K562 (cell line): ENCODE measurements around the gene SLC44A5. TPM values are rescaled to one million over a fixed set of nuclear protein-coding genes. Genes with fewer than 3 reads are reported as not detected.
A peak's percentile ranks its signal among the peaks of the same experiment; 100 is the strongest.

Experiments
- ATAC-seq: fragments of 200-7000 bp; cut with Tn5 transposase; 3 replicates; pipeline ENCODE4 v1.9.1; 2020; ENCODE audit warnings: moderate library complexity
- BruUV-seq: library from RNA; stranded (reverse); fragments of 400-500 nt; replicated peaks from 2 replicates; lab custom pipeline; 2021; lab: Mats Ljungman, UMichigan
- CTCF ChIA-PET: fragments of 300-600 bp; formaldehyde crosslinking; extraction: SDS; loops from one replicate; lab custom pipeline; 2021; ENCODE audit warnings: low intra/inter-chr PET ratio; lab: Yijun Ruan, JAX
- POLR2A ChIA-PET: fragments of 300-600, 350-650 bp; sonication (Branson Sonifier 250); formaldehyde crosslinking; extraction: SDS; loops from one replicate; lab custom pipeline; 2021; ENCODE audit warnings: antibody characterized with exemption, inconsistent platforms; lab: Yijun Ruan, JAX
- DNase-seq, 4 experiments: peaks; one replicate each; pipeline versions ENCODE4 v3.0.0 to v3.0.0-alpha.2; 2011 to 2018; ENCODE audit warnings: low spot score in 3 of 4, mixed read lengths in 3 of 4; ENCODE audit errors: extremely low read depth in 1 of 4
- FAIRE-seq: peaks from 2 replicates; lab custom pipeline; 2011; peaks lifted over from hg19 to GRCh38; lab: Jason Lieb, UNC
- H2AFZ ChIP-seq: 2 replicates; pipeline ENCODE4 v1.6.0; 2011; ENCODE audit warnings: low read depth, low read length, control low read depth, inconsistent platforms
- H3K27ac ChIP-seq: fragments of 200-600 bp; 3 replicates; pipeline ENCODE4 v1.8.0; 2011; ENCODE audit warnings: low read depth, mild to moderate bottlenecking, control low read depth, inconsistent platforms, low read length, moderate library complexity, mixed read lengths; ENCODE audit errors: extremely low read depth
- H3K27me3 ChIP-seq, 2 experiments: fragments of 300-600 bp in 1 of 2; 2 replicates in 1 of 2; 3 replicates in 1 of 2; pipeline versions ENCODE4 v1.6.0 to v1.8.0; 2011; ENCODE audit warnings: inconsistent platforms in 2 of 2, low read length in 2 of 2, mild to moderate bottlenecking in 1 of 2, mixed read lengths in 1 of 2, moderate library complexity in 1 of 2; ENCODE audit not compliant: control insufficient read depth in 2 of 2, insufficient read depth in 2 of 2
- H3K36me3 ChIP-seq: fragments of 300-600 bp; 3 replicates; pipeline ENCODE4 v1.8.0; 2011; ENCODE audit warnings: mild to moderate bottlenecking, low read length, inconsistent platforms; ENCODE audit not compliant: control insufficient read depth, insufficient read depth
- H3K4me1 ChIP-seq, 2 experiments: fragments of 200-600 bp in 1 of 2; replicated peaks in 1 of 2; 2 replicates in 1 of 2; 3 replicates in 1 of 2; pipeline versions ENCODE4 v1.5.1 to v1.8.0; 2011; ENCODE audit warnings: inconsistent platforms in 2 of 2, low read length in 2 of 2, mild to moderate bottlenecking in 1 of 2, mixed read lengths in 1 of 2, moderate library complexity in 1 of 2; ENCODE audit not compliant: control insufficient read depth in 2 of 2, insufficient read depth in 2 of 2
- H3K4me2 ChIP-seq: 2 replicates; pipeline ENCODE4 v1.6.1; 2011; ENCODE audit warnings: low read length, control low read depth, inconsistent platforms, mixed read lengths; ENCODE audit not compliant: insufficient read depth
- H3K4me3 ChIP-seq: fragments of 200-600 bp; sonication (generic), shearing (Covaris generic); 2 replicates; pipeline ENCODE4 v1.5.1; 2016; ENCODE audit warnings: control low read depth, inconsistent platforms
- H3K79me2 ChIP-seq: fragments of 200-600 bp; 3 replicates; pipeline ENCODE4 v1.8.0; 2011; ENCODE audit warnings: low read length, inconsistent platforms; ENCODE audit not compliant: control insufficient read depth, insufficient read depth
- H3K9ac ChIP-seq, 2 experiments: 2 replicates each; pipeline versions ENCODE4 v1.6.0 to v1.6.1; 2011; ENCODE audit warnings: low read depth in 2 of 2, low read length in 2 of 2, control low read depth in 1 of 2, inconsistent platforms in 1 of 2, mild to moderate bottlenecking in 1 of 2, mixed read lengths in 1 of 2; ENCODE audit not compliant: insufficient read depth in 1 of 2
- H3K9me1 ChIP-seq: one replicate; pipeline ENCODE4 v1.6.0; 2011; ENCODE audit warnings: inconsistent platforms, mild to moderate bottlenecking, low read length, moderate library complexity; ENCODE audit not compliant: control insufficient read depth, insufficient read depth
- H3K9me3 ChIP-seq: replicated peaks from 2 replicates; pipeline ENCODE4 v1.5.1; 2011; ENCODE audit warnings: low read depth, low read length, inconsistent platforms; ENCODE audit not compliant: control insufficient read depth, insufficient read depth
- H4K20me1 ChIP-seq: replicated peaks from 2 replicates; pipeline ENCODE4 v1.6.1; 2011; ENCODE audit warnings: low read length, inconsistent platforms, mixed read lengths; ENCODE audit not compliant: control insufficient read depth, insufficient read depth
- ARID1B ChIP-seq: fragments of 450-650 bp; IDR thresholded peaks from 2 replicates; pipeline ENCODE4 v1.6.1; 2016; ENCODE audit warnings: antibody characterized with exemption, mild to moderate bottlenecking, inconsistent platforms
- ATF3 ChIP-seq, 2 experiments: fragments of 450-650 bp in 1 of 2; sonication (generic) in 1 of 2; formaldehyde crosslinking in 1 of 2; IDR thresholded peaks in 1 of 2; conservative IDR thresholded peaks in 1 of 2; 2 replicates each; pipeline versions ENCODE4 v1.6.1 to v1.8.1; 2016 to 2023; ENCODE audit warnings: mild to moderate bottlenecking in 2 of 2, moderate library complexity in 2 of 2, inconsistent platforms in 1 of 2, missing genetic modification reagents in 1 of 2
- CBX2 ChIP-seq: fragments of 200-600 bp; sonication (generic); IDR thresholded peaks from one replicate; pipeline ENCODE4 v1.6.1; 2012; ENCODE audit warnings: mild to moderate bottlenecking, low read length, inconsistent platforms; ENCODE audit not compliant: insufficient read depth, poor library complexity, severe bottlenecking
- CREM ChIP-seq: IDR thresholded peaks from 2 replicates; pipeline ENCODE4 v1.6.1; 2014; ENCODE audit warnings: antibody characterized with exemption, low read depth
- ELF1 ChIP-seq: fragments of 200-800 bp; sonication (Bioruptor generic); IDR thresholded peaks from 2 replicates; pipeline ENCODE4 v1.6.1; 2016; ENCODE audit warnings: missing genetic modification characterization, missing compliant biosample characterization
- ELF4 ChIP-seq: fragments of 450-650 bp; formaldehyde crosslinking; IDR thresholded peaks from 2 replicates; pipeline ENCODE4 v1.4.0; 2022; ENCODE audit warnings: missing genetic modification characterization
- ETS2 ChIP-seq: IDR thresholded peaks from 2 replicates; pipeline ENCODE4 v1.6.1; 2016; ENCODE audit warnings: borderline replicate concordance, missing genetic modification characterization, mild to moderate bottlenecking, moderate library complexity, missing compliant biosample characterization; ENCODE audit not compliant: poor library complexity, severe bottlenecking
- ETV1 ChIP-seq: fragments of 450-650 bp; conservative IDR thresholded peaks from 2 replicates; pipeline ENCODE4 v1.6.1; 2016; ENCODE audit warnings: missing genetic modification characterization, control low read depth, low read depth, missing compliant biosample characterization
- FOSL1 ChIP-seq: fragments of 200-800 bp; sonication (Bioruptor generic); conservative IDR thresholded peaks from 2 replicates; pipeline ENCODE4 v1.6.1; 2016; ENCODE audit warnings: missing genetic modification characterization, missing compliant biosample characterization
- GATA2 ChIP-seq: sonication (generic); formaldehyde crosslinking; IDR thresholded peaks from 2 replicates; pipeline ENCODE4 v1.4.0; 2020; ENCODE audit warnings: mild to moderate bottlenecking, missing genetic modification reagents
- JUND ChIP-seq, 2 experiments: IDR thresholded peaks; 2 replicates in 1 of 2; 3 replicates in 1 of 2; pipeline ENCODE4 v1.6.1; 2011; ENCODE audit warnings: borderline replicate concordance in 2 of 2, low read depth in 2 of 2, low read length in 2 of 2, improper control_type of control experiment in 1 of 2, missing biosample characterization in 1 of 2, missing genetic modification characterization in 1 of 2, missing genetic modification reagents in 1 of 2
- KLF13 ChIP-seq: fragments of 450-650 bp; IDR thresholded peaks from 2 replicates; pipeline ENCODE4 v1.6.1; 2016; ENCODE audit warnings: missing genetic modification characterization, low read depth, mild to moderate bottlenecking, missing compliant biosample characterization, moderate library complexity, borderline replicate concordance
- MAFF ChIP-seq: IDR thresholded peaks from 2 replicates; pipeline ENCODE4 v1.6.1; 2012; ENCODE audit warnings: low read length, improper control_type of control experiment
- MCM2 ChIP-seq: fragments of 450-650 bp; IDR thresholded peaks from 2 replicates; pipeline ENCODE4 v1.6.1; 2017; ENCODE audit warnings: low read depth, mild to moderate bottlenecking
- NFATC3 ChIP-seq: fragments of 450-650 bp; IDR thresholded peaks from 2 replicates; pipeline ENCODE4 v1.6.1; 2017; ENCODE audit warnings: mild to moderate bottlenecking
- SRF ChIP-seq, 2 experiments: fragments of 250-450, 450-650 bp in 1 of 2; sonication (Bioruptor Pico) in 1 of 2; sonication (generic) in 1 of 2; formaldehyde crosslinking; IDR thresholded peaks; 2 replicates each; pipeline versions ENCODE4 v1.5.0 to v1.5.1; 2020 to 2022; ENCODE audit warnings: mild to moderate bottlenecking in 1 of 2, missing genetic modification reagents in 1 of 2
- TFAM ChIP-seq: fragments of 250-450 bp; sonication (Bioruptor Pico); conservative IDR thresholded peaks from 2 replicates; pipeline ENCODE4 v1.5.0; 2021; ENCODE audit warnings: mild to moderate bottlenecking, moderate library complexity
- ZBTB49 ChIP-seq: sonication (generic); formaldehyde crosslinking; IDR thresholded peaks from 2 replicates; pipeline ENCODE4 v1.8.0; 2022; ENCODE audit warnings: missing genetic modification reagents, mild to moderate bottlenecking, borderline replicate concordance
- ZNF316 ChIP-seq: fragments of 450-650 bp; IDR thresholded peaks from 2 replicates; pipeline ENCODE4 v1.6.1; 2016
- ZNF75A ChIP-seq: fragments of 450-650 bp; formaldehyde crosslinking; IDR thresholded peaks from 2 replicates; pipeline ENCODE4 v1.4.0; 2020; ENCODE audit warnings: mild to moderate bottlenecking
- WGBS: fragments of 100-300 bp; shearing (Covaris generic); methylation state at CpG from one replicate; pipeline ENCODE4 v1.1.6; 2016; ENCODE audit warnings: low coverage, mixed read lengths; ENCODE audit not compliant: insufficient coverage; ENCODE audit errors: missing lambda C conversion rate; 5-methylcytosine and 5-hydroxymethylcytosine counted together
- in situ Hi-C: fragments of 300-500 bp; cut with MboI; formaldehyde crosslinking; loops from 4 replicates; pipeline ENCODE4 v1.15.0; 2018; ENCODE audit warnings: inconsistent platforms, mixed read lengths
- intact Hi-C: fragments of 100-400 bp; cut with micrococcal nuclease; formaldehyde crosslinking; loops from 2 replicates; pipeline ENCODE4 v1.14.2; 2022
- polyA plus RNA-seq, 8 experiments: library from polyadenylated mRNA; depleted of rRNA in 4 of 8; stranded (reverse) in 5 of 8; unstranded in 3 of 8; fragments of >200 nt; fragmentation: Nextera tagmentation in 2 of 8; fragmentation: Illumina TruSeq in 1 of 8; extraction: Ambion mirVana in 2 of 8; extraction: Trizol in 1 of 8; gene quantifications; 2 replicates each; pipeline versions ENCODE4 v1.2.1 to v1.2.3, GENCODE V29; 2011 to 2014; ENCODE audit warnings: inconsistent platforms in 1 of 8, missing spikeins in 1 of 8
- total RNA-seq, 7 experiments: library from RNA; depleted of rRNA in 6 of 7; stranded (reverse); fragments of >200 nt in 6 of 7; fragmentation: Illumina TruSeq in 2 of 7; extraction: Trizol in 2 of 7; gene quantifications; 2 replicates each; pipeline versions ENCODE4 v1.2.1 to v1.2.3, GENCODE V29; 2011 to 2021; ENCODE audit warnings: low replicate concordance in 1 of 7

Gene SLC44A5
- total and polyA plus RNA-seq, 9 of the 15 experiments (the other 6 are each of a cell fraction or from before 2014, with no cell fraction given), result 1.2 to 10.1 (median 3.2) TPM

- DNase-seq, result peak in 2 of 4 experiments; percentile 19 to 41
- Histone ChIP-seq H3K36me3 (no peaks in the 10 kb centered on the region), H3K9ac (no peak overlapping the region), H4K20me1 (no peaks in the 10 kb centered on the region), H3K4me1 (peaks cover 0 to 6% of the 10 kb centered on the region in 2 experiments; a peak in 3 of 5 replicates), H3K4me3 (no peak overlapping the region), H3K27me3 (no peaks in the 10 kb centered on the region), H3K9me3 (no peaks in the 10 kb centered on the region), H3K9me1 (no peaks in the 10 kb centered on the region), H2AFZ (0 out of 2 replicates have a peak overlapping the region, but pooled peaks have one; percentile 35), H3K27ac (peak overlapping the region; percentile 17; the same call in 2 of the 3 replicates), H3K4me2 (no peak overlapping the region), H3K79me2 (no peaks in the 10 kb centered on the region)
- in situ Hi-C loops, result no loop called here
- FAIRE-seq, result no peak
- BruUV-seq, result no TSS peak
- POLR2A ChIA-PET, result no interaction called here
- WGBS, result 35% methylated on average over 5 of the region's 5 CpGs
- ATAC-seq, result peak; percentile 78
- CTCF ChIA-PET, result no interaction called here
- intact Hi-C loops, result no loop called here
- TF ChIP-seq MAFF, result peak; percentile 75
- no peak for TF ChIP-seq ZNF75A (CRISPR knock-in tag)
- peak; percentile 85; the same call in 1 of the 2 replicates for TF ChIP-seq NFATC3
- TF ChIP-seq GATA2 (CRISPR knock-in tag), result no peak
- TF ChIP-seq ETV1, result no peak
- no peak for TF ChIP-seq KLF13 (tag)
- peak; percentile 80 for TF ChIP-seq FOSL1 (tag)
- TF ChIP-seq CREM, result peak; percentile 51; the same call in 1 of the 2 replicates
- TF ChIP-seq SRF (CRISPR knock-in tag; IDR thresholded peaks at IDR 0.05), result no peak
- no peak for TF ChIP-seq MCM2
- TF ChIP-seq ELF4 (CRISPR knock-in tag), result no peak
- peak; percentile 85 for TF ChIP-seq ZNF316
- TF ChIP-seq ELF1, result no peak
- TF ChIP-seq CBX2, result no peak
- no peak for TF ChIP-seq TFAM (CRISPR knock-in tag)
- TF ChIP-seq ETS2, result no peak
- TF ChIP-seq ZBTB49, result no peak
- peak; percentile 73; the same call in 1 of the 2 replicates for TF ChIP-seq ATF3 (IDR thresholded peaks at IDR 0.05)
- TF ChIP-seq ATF3 (CRISPR knock-in tag; conservative IDR thresholded peaks at IDR 0.05), result no peak
- TF ChIP-seq ARID1B, result peak; percentile 24; the same call in 1 of the 2 replicates
- TF ChIP-seq JUND (IDR thresholded peaks at IDR 0.05; ENCODE audit: borderline replicate concordance, low read depth, low read length), result peak; percentile 82
- TF ChIP-seq JUND (tag; IDR thresholded peaks at IDR 0.05; ENCODE audit: borderline replicate concordance, low read depth, low read length), result peak; percentile 86
Observed at GRCh38 chr1:75502776-75503175, 108.1 kb downstream of the SLC44A5 start.
